Measurements from ENCODE around the gene ADIG. TPM values are rescaled to one million over a fixed set of nuclear protein-coding genes. Genes with fewer than 3 reads are reported as not detected.

The ADIG gene
- total RNA-seq, 1 donor from 2014 or later, result not detected

DNA sequence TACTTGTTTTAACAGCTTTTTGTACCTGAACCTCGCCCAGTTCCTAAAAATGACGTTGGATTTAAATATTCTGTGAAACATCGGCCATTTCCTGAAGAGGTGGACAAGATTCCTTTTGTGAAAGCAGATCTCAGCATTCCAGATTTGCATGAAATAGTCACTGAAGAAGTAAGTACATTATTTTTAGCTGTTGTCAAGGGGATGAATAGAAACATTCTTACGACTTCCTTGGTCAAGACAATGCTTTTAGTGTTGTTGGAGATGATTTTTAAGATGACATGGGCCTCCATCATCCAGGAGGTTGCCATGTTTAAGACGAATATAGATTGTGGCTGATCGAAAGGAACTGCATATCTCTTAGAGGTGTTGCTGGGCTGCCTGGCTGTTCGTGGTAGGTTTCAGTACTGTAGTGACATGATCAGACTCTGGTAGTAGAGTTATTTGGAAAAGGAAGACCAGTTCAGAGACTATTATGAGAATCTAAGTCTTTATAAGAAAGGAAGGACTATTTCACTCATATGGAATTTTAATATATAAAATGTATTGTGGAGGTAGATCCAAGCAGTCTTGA, 29.9 kb upstream of the ADIG start:
- no peak for DNase-seq (ENCODE audit: extremely low spot score, unreplicated experiment)
- peaks cover 14% of the 10 kb centered on the region for H3K36me3 Mint-ChIP-seq
- TF ChIP-seq, protein P1, sequence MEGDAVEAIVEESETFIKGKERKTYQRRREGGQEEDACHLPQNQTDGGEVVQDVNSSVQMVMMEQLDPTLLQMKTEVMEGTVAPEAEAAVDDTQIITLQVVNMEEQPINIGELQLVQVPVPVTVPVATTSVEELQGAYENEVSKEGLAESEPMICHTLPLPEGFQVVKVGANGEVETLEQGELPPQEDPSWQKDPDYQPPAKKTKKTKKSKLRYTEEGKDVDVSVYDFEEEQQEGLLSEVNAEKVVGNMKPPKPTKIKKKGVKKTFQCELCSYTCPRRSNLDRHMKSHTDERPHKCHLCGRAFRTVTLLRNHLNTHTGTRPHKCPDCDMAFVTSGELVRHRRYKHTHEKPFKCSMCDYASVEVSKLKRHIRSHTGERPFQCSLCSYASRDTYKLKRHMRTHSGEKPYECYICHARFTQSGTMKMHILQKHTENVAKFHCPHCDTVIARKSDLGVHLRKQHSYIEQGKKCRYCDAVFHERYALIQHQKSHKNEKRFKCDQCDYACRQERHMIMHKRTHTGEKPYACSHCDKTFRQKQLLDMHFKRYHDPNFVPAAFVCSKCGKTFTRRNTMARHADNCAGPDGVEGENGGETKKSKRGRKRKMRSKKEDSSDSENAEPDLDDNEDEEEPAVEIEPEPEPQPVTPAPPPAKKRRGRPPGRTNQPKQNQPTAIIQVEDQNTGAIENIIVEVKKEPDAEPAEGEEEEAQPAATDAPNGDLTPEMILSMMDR (conservative IDR thresholded peaks at IDR 0.05), result no peak
- H3K9me3 Mint-ChIP-seq, result no peaks in the 10 kb centered on the region
- H3K27me3 Mint-ChIP-seq, result no peaks in the 10 kb centered on the region
- no peaks in the 10 kb centered on the region for H3K4me1 Mint-ChIP-seq (ENCODE audit: unreplicated experiment)
- H3K4me3 Mint-ChIP-seq, result no peak overlapping the region
- no peak overlapping the region for H3K27ac Mint-ChIP-seq

- H3K36me3 Mint-ChIP-seq, result peaks cover 28% of the 10 kb centered on the region
- H3K4me3 Mint-ChIP-seq, result no peak overlapping the region
- TF ChIP-seq, protein P1 (conservative IDR thresholded peaks at IDR 0.05), result no peak
- H3K27ac Mint-ChIP-seq, result no peak overlapping the region
- DNase-seq (ENCODE audit: extremely low spot score, unreplicated experiment), result no peak
- H3K4me1 Mint-ChIP-seq (ENCODE audit: unreplicated experiment), result no peaks in the 10 kb centered on the region
- no peaks in the 10 kb centered on the region for H3K9me3 Mint-ChIP-seq
- H3K27me3 Mint-ChIP-seq, result no peaks in the 10 kb centered on the region
These were observed 26.0 kb upstream of the ADIG start for GRCh38 chr20:38554986-38555385.

GRCh38 chr20:38555395-38555794, 25.6 kb upstream of the ADIG start:
- no peak for DNase-seq (ENCODE audit: extremely low spot score, unreplicated experiment)
- no peak overlapping the region for H3K27ac Mint-ChIP-seq
- H3K9me3 Mint-ChIP-seq, result no peaks in the 10 kb centered on the region
- peaks cover 32% of the 10 kb centered on the region for H3K36me3 Mint-ChIP-seq
- TF ChIP-seq, protein P1 (conservative IDR thresholded peaks at IDR 0.05), result no peak
- H3K27me3 Mint-ChIP-seq, result no peaks in the 10 kb centered on the region
- H3K4me1 Mint-ChIP-seq (ENCODE audit: unreplicated experiment), result no peaks in the 10 kb centered on the region
- no peak overlapping the region for H3K4me3 Mint-ChIP-seq

DNA sequence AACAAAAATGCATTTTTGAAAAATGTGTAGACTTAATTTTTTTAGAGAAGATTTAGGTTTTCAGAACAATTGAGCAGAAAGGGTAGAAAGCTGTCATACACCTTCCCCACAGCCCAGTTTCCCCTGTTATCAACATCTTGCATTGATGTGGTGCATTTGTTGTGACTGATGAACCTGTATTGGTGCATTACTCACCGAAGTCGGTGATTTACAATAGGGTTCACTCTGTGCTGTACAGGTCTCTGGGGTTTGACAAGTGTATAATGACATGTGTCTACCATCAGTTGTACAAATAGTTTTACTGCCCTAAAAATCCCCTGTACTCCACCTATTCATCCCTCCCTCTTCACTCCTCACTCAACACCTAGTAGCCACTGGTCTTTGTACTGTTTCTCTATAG, 23.8 kb upstream of the ADIG start:
- TF ChIP-seq, protein P1 (conservative IDR thresholded peaks at IDR 0.05), result no peak
- Mint-ChIP-seq H3K36me3 (peaks cover 39% of the 10 kb centered on the region), H3K27ac (no peak overlapping the region), H3K9me3 (no peaks in the 10 kb centered on the region), H3K4me1 (ENCODE audit: unreplicated experiment) (no peaks in the 10 kb centered on the region), H3K4me3 (no peak overlapping the region), H3K27me3 (no peaks in the 10 kb centered on the region)
- DNase-seq (ENCODE audit: extremely low spot score, unreplicated experiment), result no peak

DNA sequence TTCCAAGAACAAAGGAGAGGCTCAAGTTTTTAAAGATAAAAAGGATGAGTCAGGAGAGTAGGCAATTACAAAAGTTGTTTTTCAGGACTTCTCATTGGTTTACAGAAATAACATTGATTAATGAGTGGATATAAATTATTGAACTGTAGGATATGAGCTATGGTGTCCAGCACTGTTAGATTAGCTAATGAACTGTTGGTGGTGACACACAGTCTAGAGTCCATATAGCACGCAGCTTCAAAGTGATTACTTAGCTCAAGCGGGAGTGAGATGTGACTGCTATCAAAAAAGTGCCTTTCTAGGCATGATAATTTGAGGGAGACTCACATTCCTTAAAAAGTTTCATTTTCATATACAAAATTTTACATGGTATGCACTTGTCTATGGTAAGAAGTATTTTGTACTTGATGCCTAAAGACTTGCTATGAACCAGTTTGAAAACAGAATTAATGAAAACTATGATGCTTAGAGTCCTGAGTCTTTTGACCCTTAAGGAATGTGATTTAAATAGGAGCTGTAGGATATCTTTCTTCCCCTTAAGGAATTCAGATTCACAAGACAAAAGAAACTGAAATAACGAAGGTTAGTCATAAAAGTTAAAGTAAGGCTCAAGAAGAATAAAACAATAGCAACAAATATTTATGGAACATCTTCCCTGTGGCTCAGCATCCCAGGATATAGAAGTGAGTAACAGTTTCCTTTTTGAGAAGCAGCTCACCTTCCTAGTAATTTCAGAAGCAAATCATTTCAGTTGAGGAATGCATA, 22.2 kb upstream of the ADIG start:
- no peaks in the 10 kb centered on the region for H3K27me3 Mint-ChIP-seq
- peaks cover 46% of the 10 kb centered on the region for H3K36me3 Mint-ChIP-seq
- no peaks in the 10 kb centered on the region for H3K4me1 Mint-ChIP-seq (ENCODE audit: unreplicated experiment)
- no peak for DNase-seq (ENCODE audit: extremely low spot score, unreplicated experiment)
- no peak overlapping the region for H3K27ac Mint-ChIP-seq
- TF ChIP-seq, protein P1 (conservative IDR thresholded peaks at IDR 0.05), result no peak
- no peak overlapping the region for H3K4me3 Mint-ChIP-seq
- no peaks in the 10 kb centered on the region for H3K9me3 Mint-ChIP-seq

Data from type B pancreatic cell (in vitro differentiated cells).